PFSK-1 (cell line): Measurements from ENCODE around the gene IGFBPL1.

Experiments used
- FOXP2 ChIP-seq: optimal IDR thresholded peaks from 2 replicates; pipeline ENCODE3; 2011; ENCODE audit warnings: borderline replicate concordance, control low read depth, inconsistent platforms; ENCODE audit not compliant: insufficient read depth; ENCODE audit errors: extremely low read length, extremely low read depth
- POLR2AphosphoS5 ChIP-seq: IDR thresholded peaks from 2 replicates; pipeline ENCODE4 v1.6.1; 2012; ENCODE audit warnings: low read depth, mild to moderate bottlenecking, control low read depth, low read length, moderate library complexity
- REST ChIP-seq, 2 experiments: IDR thresholded peaks; 2 replicates each; pipeline versions ENCODE4 v1.6.1 to v1.8.0; 2011 to 2012; ENCODE audit warnings: low read depth in 2 of 2, low read length in 2 of 2, control low read depth in 1 of 2, inconsistent platforms in 1 of 2, mild to moderate bottlenecking in 1 of 2, moderate library complexity in 1 of 2; ENCODE audit not compliant: insufficient read depth in 1 of 2
- SIN3A ChIP-seq: IDR thresholded peaks from 2 replicates; pipeline ENCODE4 v1.6.1; 2012; ENCODE audit warnings: mild to moderate bottlenecking, low read length, moderate library complexity, borderline replicate concordance; ENCODE audit not compliant: insufficient read depth
- TAF1 ChIP-seq: IDR thresholded peaks from 2 replicates; pipeline ENCODE4 v1.6.1; 2012; ENCODE audit warnings: low read length, control low read depth, borderline replicate concordance; ENCODE audit not compliant: insufficient read depth

Gene IGFBPL1

GRCh38 chr9:38360839-38361472 is 63.3 kb downstream of the IGFBPL1 start:
- TF ChIP-seq POLR2AphosphoS5 (no peak), SIN3A (no peak), TAF1 (no peak), REST (IDR thresholded peaks at IDR 0.05; ENCODE audit: insufficient read depth in 1 of 2, low read depth in 2 of 2, low read length in 2 of 2) (no peak), FOXP2 (no peak)

- TF ChIP-seq POLR2AphosphoS5 = no peak
- no peak for TF ChIP-seq SIN3A
- TF ChIP-seq TAF1 = no peak
- TF ChIP-seq REST (IDR thresholded peaks at IDR 0.05; ENCODE audit: insufficient read depth in 1 of 2, low read depth in 2 of 2, low read length in 2 of 2) = no peak
- no peak for TF ChIP-seq FOXP2
Measured at GRCh38 chr9:38359689-38360385, 64.4 kb downstream of the IGFBPL1 start.

- TF ChIP-seq REST (IDR thresholded peaks at IDR 0.05; ENCODE audit: insufficient read depth in 1 of 2, low read depth in 2 of 2, low read length in 2 of 2) = no peak
- no peak for TF ChIP-seq POLR2AphosphoS5
- no peak for TF ChIP-seq TAF1
- TF ChIP-seq SIN3A = no peak
- no peak for TF ChIP-seq FOXP2
Measured at GRCh38 chr9:38359297-38359653, 65.0 kb downstream of the IGFBPL1 start.

- no peak for TF ChIP-seq TAF1
- no peak for TF ChIP-seq SIN3A
- no peak for TF ChIP-seq POLR2AphosphoS5
- no peak for TF ChIP-seq REST (IDR thresholded peaks at IDR 0.05; ENCODE audit: insufficient read depth in 1 of 2, low read depth in 2 of 2, low read length in 2 of 2)
- TF ChIP-seq FOXP2 = no peak
Measured at GRCh38 chr9:38358390-38359296, 65.6 kb downstream of the IGFBPL1 start.
